ENCODE results near the gene NDUFB5. TPM values are rescaled to one million over a fixed set of nuclear protein-coding genes. Genes with fewer than 3 reads are reported as not detected.

Gene NDUFB5
- total RNA-seq, 1 experiment from 2014 or later, result 78.9 TPM

DNA sequence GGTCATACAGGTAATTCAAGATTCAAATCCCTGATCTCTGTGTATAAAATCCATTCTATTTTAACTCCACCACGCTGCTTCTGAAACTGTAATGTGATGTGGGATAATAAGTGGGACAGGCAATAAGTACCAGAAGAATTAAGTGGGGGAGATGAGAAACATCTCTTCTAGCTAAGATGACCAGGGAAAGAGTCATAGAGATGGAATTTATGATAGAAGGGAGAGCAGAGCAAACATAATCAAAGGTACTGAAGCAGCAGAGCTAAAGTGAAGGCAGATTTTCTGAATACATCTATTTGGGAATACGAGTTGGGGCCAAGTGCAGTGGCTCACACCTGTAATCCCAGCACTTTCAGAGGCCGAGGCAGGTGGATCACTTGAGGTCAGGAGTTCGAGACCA, 5.1 kb upstream of the NDUFB5 start:
- no peak overlapping the region for H2BK20ac ChIP-seq (ENCODE audit: low read depth, low read length, poor library complexity, severe bottlenecking)

More for the DNA sequence above, 5.1 kb upstream of the NDUFB5 start:
- Histone ChIP-seq H2BK15ac (ENCODE audit: low read depth, low read length) (no peak overlapping the region), H3K23ac (ENCODE audit: insufficient read length, low read depth, low read length) (no peak overlapping the region), H3T11ph (ENCODE audit: low read length) (no peak overlapping the region), H4K8ac (replicated peaks; ENCODE audit: insufficient read length, low read depth, low read length) (no peak overlapping the region), H3K4me1 (ENCODE audit: insufficient read depth, low read length) (no peaks in the 10 kb centered on the region), H3K4me2 (ENCODE audit: insufficient read depth, insufficient read length, low read length) (no peak overlapping the region), H3K9ac (ENCODE audit: extremely low read depth, insufficient read length, low read length) (no peak overlapping the region), H2AFZ (ENCODE audit: low read length) (no peak overlapping the region), H2BK5ac (ENCODE audit: insufficient read length, low read length) (no peak overlapping the region), H3K56ac (ENCODE audit: insufficient read length, low read depth, low read length) (no peak overlapping the region), H3K4ac (ENCODE audit: low read depth, low read length) (no peak overlapping the region), H4K20me1 (ENCODE audit: control insufficient read depth, insufficient read depth, insufficient read length) (no peaks in the 10 kb centered on the region), H3K27ac (ENCODE audit: insufficient read length, low read depth, low read length) (no peak overlapping the region), H3K9me3 (ENCODE audit: control insufficient read depth, low read depth, low read length) (no peaks in the 10 kb centered on the region), H3K79me1 (ENCODE audit: insufficient read depth, low read depth, low read length, poor library complexity, severe bottlenecking) (peaks cover 3% of the 10 kb centered on the region), H4K91ac (ENCODE audit: insufficient read length, low read depth, low read length) (no peak overlapping the region), H3K18ac (ENCODE audit: insufficient read length, low read depth, low read length) (no peak overlapping the region), H3K14ac (ENCODE audit: insufficient read depth, low read length) (no peak overlapping the region), H3K23me2 (ENCODE audit: insufficient read length, low read depth, low read length, poor library complexity, severe bottlenecking) (no peaks in the 10 kb centered on the region), H2AK5ac (ENCODE audit: insufficient read length, low read length) (no peak overlapping the region), H2BK120ac (ENCODE audit: low read depth, low read length, poor library complexity, severe bottlenecking) (no peak overlapping the region), H4K5ac (ENCODE audit: insufficient read length, low read depth, low read length) (no peak overlapping the region), H3K79me2 (ENCODE audit: insufficient read depth, low read length) (peaks cover 6% of the 10 kb centered on the region; the same call in 1 of the 2 replicates), H2BK12ac (ENCODE audit: insufficient read length, low read depth, low read length) (no peak overlapping the region), H3K27me3 (ENCODE audit: insufficient read depth, low read length) (no peaks in the 10 kb centered on the region)
- Mint-ChIP-seq H3K36me3 (ENCODE audit: insufficient read depth in 1 of 3, low read depth in 3 of 3) (peaks cover 19 to 68% (median 62%) of the 10 kb centered on the region in 3 experiments; a peak in 6 of 7 replicates), H3K4me3 (no peak overlapping the region), H3K27ac (no peak overlapping the region), H3K27me3 (ENCODE audit: low read depth) (no peaks in the 10 kb centered on the region), H3K9me3 (no peaks in the 10 kb centered on the region), H3K4me1 (peaks cover 0 to 5% of the 10 kb centered on the region in 2 experiments; a peak in 1 of 4 replicates)
- TF ChIP-seq, protein P1, sequence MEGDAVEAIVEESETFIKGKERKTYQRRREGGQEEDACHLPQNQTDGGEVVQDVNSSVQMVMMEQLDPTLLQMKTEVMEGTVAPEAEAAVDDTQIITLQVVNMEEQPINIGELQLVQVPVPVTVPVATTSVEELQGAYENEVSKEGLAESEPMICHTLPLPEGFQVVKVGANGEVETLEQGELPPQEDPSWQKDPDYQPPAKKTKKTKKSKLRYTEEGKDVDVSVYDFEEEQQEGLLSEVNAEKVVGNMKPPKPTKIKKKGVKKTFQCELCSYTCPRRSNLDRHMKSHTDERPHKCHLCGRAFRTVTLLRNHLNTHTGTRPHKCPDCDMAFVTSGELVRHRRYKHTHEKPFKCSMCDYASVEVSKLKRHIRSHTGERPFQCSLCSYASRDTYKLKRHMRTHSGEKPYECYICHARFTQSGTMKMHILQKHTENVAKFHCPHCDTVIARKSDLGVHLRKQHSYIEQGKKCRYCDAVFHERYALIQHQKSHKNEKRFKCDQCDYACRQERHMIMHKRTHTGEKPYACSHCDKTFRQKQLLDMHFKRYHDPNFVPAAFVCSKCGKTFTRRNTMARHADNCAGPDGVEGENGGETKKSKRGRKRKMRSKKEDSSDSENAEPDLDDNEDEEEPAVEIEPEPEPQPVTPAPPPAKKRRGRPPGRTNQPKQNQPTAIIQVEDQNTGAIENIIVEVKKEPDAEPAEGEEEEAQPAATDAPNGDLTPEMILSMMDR (conservative IDR thresholded peaks at IDR 0.05), result no peak
- WGBS (ENCODE audit: extremely low coverage, insufficient read length, low lambda C conversion rate), result no CpG with 5 or more reads among the region's 4 CpGs
- no peak for DNase-seq

Data from H9 (cell line).